ENCODE data around the gene CETP.

- TF ChIP-seq CTCF (optimal IDR thresholded peaks at IDR 0.05 in 1 of 3, IDR thresholded peaks at IDR 0.05 in 1 of 3, conservative IDR thresholded peaks at IDR 0.05 in 1 of 3; ENCODE audit: extremely low read depth in 1 of 3, insufficient read depth in 2 of 3, low read length in 3 of 3) (no peak), EZH2 (IDR thresholded peaks at IDR 0.05; ENCODE audit: low read length) (no peak)
These were observed 43.2 kb upstream of the CETP start for GRCh38 chr16:56918467-56919012.
